ENCODE data around the gene ASCL2.

ASCL2 gene

DNA sequence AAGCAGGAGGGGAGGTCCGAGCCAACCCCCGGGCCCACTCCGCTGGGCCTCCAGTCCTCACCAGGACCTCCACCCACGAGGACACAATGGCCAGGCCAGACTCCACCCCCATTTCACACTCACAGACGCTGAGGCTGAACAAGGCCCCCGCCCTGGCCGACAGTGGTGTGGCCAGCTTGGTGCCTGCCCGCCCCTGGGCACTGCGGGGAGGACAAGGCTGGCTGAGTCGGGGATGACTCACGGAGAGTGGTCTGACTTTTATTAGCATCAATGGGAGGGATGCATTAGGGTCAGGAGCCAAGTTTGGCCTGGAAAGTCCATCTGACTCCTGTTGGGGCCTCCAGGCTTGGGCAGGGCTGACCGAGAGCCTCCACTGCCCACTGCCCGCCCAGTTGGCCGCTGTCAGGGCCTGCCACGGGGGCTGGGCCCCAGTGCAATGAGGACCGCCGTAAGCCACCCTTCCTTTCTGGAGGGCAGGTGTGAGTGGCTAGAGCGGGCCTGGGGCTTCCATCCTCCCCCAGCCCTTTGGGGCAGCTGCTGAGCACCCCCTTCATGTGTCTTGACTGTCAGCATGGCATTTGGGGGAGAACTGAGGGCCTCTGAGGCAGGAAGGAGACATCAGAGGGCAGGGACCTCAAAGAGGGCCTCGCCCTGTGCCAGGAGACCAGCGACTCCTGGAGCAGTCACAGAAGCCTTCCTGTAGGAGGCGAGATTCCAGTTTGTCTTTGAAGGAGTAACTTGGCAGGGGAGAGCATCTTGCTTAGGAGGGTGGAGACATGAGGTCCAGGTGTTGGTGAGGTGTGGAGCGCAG is 42.0 kb upstream of the ASCL2 start:
- no peaks in the 10 kb centered on the region for H3K36me3 Mint-ChIP-seq (ENCODE audit: low read depth)
- no peaks in the 10 kb centered on the region for H3K27me3 Mint-ChIP-seq (ENCODE audit: low read depth)
- H3K9me3 Mint-ChIP-seq: no peaks in the 10 kb centered on the region
- H3K27ac Mint-ChIP-seq: no peak overlapping the region
- H3K4me1 Mint-ChIP-seq (ENCODE audit: low read depth): no peaks in the 10 kb centered on the region
- DNase-seq (ENCODE audit: low spot score): no peak
- no peak overlapping the region for H3K4me3 Mint-ChIP-seq

- Mint-ChIP-seq H3K27ac (no peak overlapping the region), H3K36me3 (ENCODE audit: low read depth) (no peaks in the 10 kb centered on the region)
Observed at GRCh38 chr11:2311353-2312133, 41.2 kb upstream of the ASCL2 start.

DNA sequence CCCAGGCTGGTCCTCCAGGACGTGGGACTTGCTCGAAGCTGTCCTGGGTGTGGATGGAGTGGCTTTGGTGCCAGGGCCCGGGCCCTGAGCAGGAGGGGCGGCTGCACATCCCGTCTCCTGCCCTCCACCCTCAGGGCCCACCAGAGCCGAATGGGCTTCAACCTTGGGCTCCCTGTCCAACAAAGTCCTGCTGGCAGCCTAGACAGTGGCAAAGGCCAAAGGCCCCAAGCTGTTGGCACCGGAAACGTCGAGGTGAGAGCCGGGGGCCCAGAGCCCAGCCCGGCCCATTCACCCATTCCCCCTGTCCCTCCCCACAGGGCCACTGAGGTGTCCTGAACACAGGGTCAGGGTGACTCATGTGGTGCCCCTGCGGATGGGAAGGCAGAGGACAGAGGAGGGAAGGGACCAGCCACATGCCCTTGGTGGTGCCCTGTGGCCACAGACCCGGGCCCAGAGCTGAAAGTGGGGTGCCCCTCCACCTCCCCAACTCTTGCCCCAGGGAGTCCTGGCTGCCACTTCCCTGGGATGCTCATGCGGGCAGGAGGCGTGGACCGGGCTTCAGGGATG is 40.5 kb upstream of the ASCL2 start:
- Mint-ChIP-seq H3K36me3 (ENCODE audit: low read depth) (peaks cover 3% of the 10 kb centered on the region), H3K27ac (no peak overlapping the region), H3K9me3 (no peaks in the 10 kb centered on the region), H3K4me3 (no peak overlapping the region), H3K27me3 (ENCODE audit: low read depth) (no peaks in the 10 kb centered on the region), H3K4me1 (ENCODE audit: low read depth) (peaks cover 7% of the 10 kb centered on the region)
- DNase-seq (ENCODE audit: low spot score): no peak

More at GRCh38 chr11:2311353-2312133, 41.2 kb upstream of the ASCL2 start:
- Mint-ChIP-seq H3K9me3 (no peaks in the 10 kb centered on the region), H3K27me3 (ENCODE audit: low read depth) (no peaks in the 10 kb centered on the region), H3K4me3 (no peak overlapping the region), H3K4me1 (ENCODE audit: low read depth) (peaks cover under 1% of the 10 kb centered on the region)
- no peak for DNase-seq (ENCODE audit: low spot score)

DNA sequence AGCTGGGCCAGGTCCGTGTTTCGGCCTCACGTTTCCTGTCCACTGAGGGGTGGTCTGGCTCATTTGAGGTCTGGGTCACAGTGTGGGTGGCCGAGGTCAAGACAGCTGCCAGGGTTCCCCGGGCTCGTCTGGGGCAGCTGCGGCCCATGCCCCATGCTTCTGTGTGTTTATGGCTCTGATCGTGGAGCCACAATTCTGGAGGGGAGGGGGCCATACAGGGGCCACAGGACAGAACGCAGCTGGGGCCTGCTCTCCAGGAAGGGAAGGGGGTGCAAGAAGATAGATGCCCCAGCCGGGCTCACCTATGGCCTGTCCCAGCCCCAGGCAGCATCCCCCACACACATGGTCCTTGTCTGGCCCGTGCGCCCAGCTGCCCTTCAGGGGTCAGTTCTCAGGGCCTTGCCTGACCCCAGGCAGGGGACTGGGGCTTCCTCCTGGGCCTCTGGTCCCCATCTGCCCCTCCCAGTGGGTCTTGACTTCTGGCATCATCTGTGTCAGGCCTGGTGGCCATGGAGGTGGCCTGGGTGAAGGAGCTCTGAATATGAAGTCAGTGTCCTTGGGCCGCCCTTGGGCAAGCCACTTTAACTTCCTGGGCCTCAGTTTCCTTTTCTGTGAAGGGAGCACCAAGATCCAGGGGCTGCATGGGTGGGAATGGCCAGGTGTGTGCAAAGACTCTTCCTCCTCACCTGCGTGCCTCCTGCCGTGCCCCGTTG is 39.8 kb upstream of the ASCL2 start:
- Mint-ChIP-seq H3K36me3 (ENCODE audit: low read depth) (peaks cover 5% of the 10 kb centered on the region), H3K4me3 (no peak overlapping the region), H3K4me1 (ENCODE audit: low read depth) (peaks cover 11% of the 10 kb centered on the region), H3K27ac (no peak overlapping the region), H3K9me3 (no peaks in the 10 kb centered on the region), H3K27me3 (ENCODE audit: low read depth) (no peaks in the 10 kb centered on the region)
- DNase-seq (ENCODE audit: low spot score): no peak

DNA sequence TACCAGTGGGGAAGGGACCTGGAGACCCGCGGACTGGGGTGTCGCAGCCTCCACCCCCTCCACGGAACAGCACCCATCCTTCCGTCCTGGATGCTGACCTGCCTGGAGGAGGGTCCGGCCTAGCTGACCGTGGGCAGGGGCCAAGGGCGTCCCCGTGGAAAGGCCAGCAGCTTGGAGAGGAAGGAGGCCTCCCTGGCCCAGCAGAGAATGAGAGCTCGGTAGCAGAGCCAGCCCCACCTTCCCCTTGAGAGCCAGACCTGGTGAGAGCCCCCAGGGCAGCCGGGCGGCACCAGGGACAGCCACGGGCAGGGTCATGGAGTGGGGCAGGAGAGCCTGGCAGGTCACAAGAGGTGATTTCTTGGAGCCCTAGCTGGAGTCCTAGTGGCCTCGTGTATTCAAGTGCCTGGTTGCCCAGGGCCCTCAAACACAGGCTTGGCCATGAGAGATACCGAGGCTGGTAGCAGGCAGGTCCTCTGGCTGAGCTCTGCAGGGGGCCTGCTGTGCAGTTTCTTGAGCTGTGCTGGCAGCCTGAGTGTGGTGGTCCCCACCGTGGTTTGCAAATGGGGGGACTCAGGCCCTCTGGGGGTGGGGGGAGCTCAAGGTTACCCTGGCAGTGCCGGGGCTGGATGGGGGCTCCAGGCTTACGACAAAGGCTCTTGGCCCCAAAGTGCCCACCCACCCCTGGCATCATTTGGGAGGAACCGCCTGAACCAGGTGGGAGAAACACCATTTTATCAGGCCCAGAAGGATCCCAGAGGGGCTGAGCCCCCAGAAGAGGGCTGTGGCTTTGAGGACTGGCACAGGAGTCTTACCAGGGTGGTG is 39.1 kb upstream of the ASCL2 start:
- DNase-seq (ENCODE audit: low spot score): no peak
- Mint-ChIP-seq H3K4me3 (no peak overlapping the region), H3K27ac (no peak overlapping the region), H3K9me3 (no peaks in the 10 kb centered on the region), H3K36me3 (ENCODE audit: low read depth) (peaks cover 5% of the 10 kb centered on the region), H3K4me1 (ENCODE audit: low read depth) (peaks cover 11% of the 10 kb centered on the region), H3K27me3 (ENCODE audit: low read depth) (no peaks in the 10 kb centered on the region)

DNA sequence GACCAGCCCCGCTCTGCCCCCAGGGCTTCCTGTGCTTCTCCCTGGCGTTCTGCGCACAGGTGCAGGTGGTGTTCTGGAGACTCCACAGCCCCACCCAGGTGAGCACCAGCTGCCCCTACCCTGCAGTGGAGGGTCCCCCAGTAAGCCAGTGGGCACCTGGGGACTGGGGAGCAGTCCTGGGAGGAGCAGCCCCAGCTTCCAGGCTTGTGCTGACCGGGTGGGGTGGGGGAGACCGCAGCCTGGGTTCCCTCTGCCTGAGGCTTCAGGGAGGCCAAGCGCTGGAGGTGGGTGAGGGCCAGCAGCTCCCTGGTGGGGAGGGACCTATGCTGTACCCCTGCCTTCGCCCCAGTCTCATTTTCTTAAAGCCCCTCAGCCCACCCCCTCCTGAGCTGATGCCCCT is 38.3 kb upstream of the ASCL2 start:
- no peak for DNase-seq (ENCODE audit: low spot score)
- H3K36me3 Mint-ChIP-seq (ENCODE audit: low read depth): peaks cover 5% of the 10 kb centered on the region
- no peaks in the 10 kb centered on the region for H3K9me3 Mint-ChIP-seq
- no peak overlapping the region for H3K4me3 Mint-ChIP-seq
- peaks cover 11% of the 10 kb centered on the region for H3K4me1 Mint-ChIP-seq (ENCODE audit: low read depth)
- H3K27ac Mint-ChIP-seq: no peak overlapping the region
- H3K27me3 Mint-ChIP-seq (ENCODE audit: low read depth): no peaks in the 10 kb centered on the region

GRCh38 chr11:2307501-2308331 is 37.3 kb upstream of the ASCL2 start:
- Mint-ChIP-seq H3K4me3 (no peak overlapping the region), H3K27ac (no peak overlapping the region), H3K9me3 (no peaks in the 10 kb centered on the region), H3K4me1 (ENCODE audit: low read depth) (peaks cover 12% of the 10 kb centered on the region), H3K27me3 (ENCODE audit: low read depth) (no peaks in the 10 kb centered on the region), H3K36me3 (ENCODE audit: low read depth) (peaks cover 5% of the 10 kb centered on the region)
- no peak for DNase-seq (ENCODE audit: low spot score)

DNA sequence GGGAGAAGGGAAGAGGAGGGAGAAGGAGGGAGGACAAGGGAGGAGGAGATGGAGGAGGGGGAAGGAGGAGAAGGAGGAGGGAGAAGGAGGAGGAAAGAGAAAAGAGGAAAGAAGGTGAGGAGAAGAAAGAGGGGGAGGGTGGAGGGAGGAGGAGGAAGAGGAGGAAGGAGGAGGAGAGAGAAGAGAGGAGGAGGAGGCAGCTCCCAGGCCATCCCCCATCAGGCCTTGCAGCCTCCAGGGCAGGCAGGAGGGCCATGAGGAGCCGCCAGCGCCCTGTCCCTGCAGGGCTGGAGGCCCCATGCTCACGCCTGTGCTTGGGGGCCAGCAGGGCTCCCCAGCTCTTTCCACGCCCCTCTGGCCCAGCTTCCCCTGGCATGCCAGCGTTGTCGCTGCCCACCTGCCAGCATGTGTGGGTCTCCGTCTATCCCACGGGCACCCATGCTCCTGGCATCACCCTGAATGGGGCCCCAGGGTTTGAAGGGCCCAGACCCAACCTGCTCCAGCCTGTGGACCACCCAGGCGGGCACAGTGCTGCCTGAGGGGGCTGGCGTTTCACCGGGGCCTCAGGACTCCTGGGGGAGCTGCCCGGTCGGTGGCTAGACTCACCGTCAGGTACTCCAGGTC is 36.6 kb upstream of the ASCL2 start:
- no peak overlapping the region for H3K4me3 Mint-ChIP-seq
- no peak for DNase-seq (ENCODE audit: low spot score)
- peaks cover 13% of the 10 kb centered on the region for H3K4me1 Mint-ChIP-seq (ENCODE audit: low read depth)

DNA sequence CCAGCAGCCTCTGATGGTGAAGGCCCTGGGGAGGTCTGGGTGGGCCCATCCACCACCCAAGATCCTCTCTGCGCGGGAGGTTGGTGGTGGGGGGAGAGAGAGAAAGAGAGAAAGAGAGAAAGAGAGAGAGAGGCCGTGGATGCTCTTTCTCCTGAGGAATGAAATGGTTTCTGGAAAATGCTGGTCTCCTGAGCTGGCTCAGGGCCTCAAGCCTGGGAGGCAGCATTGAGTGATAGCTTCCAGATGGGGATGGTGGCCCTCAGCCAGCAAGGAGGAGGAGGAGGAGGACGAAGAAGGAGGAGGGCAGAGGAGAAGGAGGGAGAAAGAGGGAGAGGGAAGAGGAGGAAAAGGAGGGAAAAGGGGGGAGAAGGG is 36.0 kb upstream of the ASCL2 start:
- Mint-ChIP-seq H3K4me3 (peak overlapping the region; percentile 85), H3K27ac (peak overlapping the region; percentile 85), H3K27me3 (ENCODE audit: low read depth) (no peaks in the 10 kb centered on the region), H3K36me3 (ENCODE audit: low read depth) (peaks cover 9% of the 10 kb centered on the region), H3K4me1 (ENCODE audit: low read depth) (peaks cover 18% of the 10 kb centered on the region), H3K9me3 (no peaks in the 10 kb centered on the region)
- no peak for DNase-seq (ENCODE audit: low spot score)

More for the DNA sequence above, 36.6 kb upstream of the ASCL2 start:
- Mint-ChIP-seq H3K9me3 (no peaks in the 10 kb centered on the region), H3K27me3 (ENCODE audit: low read depth) (no peaks in the 10 kb centered on the region), H3K36me3 (ENCODE audit: low read depth) (peaks cover 5% of the 10 kb centered on the region), H3K27ac (no peak overlapping the region)

DNA sequence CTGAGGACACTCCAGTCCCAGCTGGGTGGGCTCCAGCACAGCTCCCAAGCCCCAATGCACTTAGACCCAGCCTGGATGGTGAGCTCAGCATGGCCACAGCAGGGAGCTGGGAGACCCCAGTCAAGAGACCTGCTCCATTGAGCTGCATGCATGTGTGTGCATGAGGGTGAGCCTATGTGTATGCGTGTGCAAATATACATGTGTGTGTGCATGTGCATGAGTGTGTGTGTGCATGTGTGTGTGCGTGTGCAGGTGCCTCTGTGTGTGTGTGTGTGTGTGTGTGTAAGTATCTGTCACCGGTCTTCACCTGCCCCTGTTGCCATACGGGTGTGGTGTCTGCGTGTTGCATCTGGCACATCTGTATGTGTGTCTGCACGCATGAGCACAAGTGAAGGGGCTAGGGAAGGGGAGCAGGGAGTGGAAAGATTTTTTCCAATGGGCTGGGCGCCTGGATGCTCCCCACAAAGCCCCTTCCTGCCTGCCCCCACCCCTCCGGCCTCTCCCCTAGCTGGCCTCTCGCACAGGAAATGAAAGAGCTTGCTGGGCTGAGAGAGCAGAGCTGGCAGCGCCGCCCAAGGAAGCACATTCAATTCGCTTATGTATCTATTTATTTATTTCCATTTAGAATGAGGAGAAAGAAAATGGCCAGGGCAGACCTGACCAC is 35.5 kb upstream of the ASCL2 start:
- H3K9me3 Mint-ChIP-seq: no peaks in the 10 kb centered on the region
- H3K27me3 Mint-ChIP-seq (ENCODE audit: low read depth): no peaks in the 10 kb centered on the region
- H3K27ac Mint-ChIP-seq: peak overlapping the region; percentile 85
- DNase-seq (ENCODE audit: low spot score): no peak
- H3K4me3 Mint-ChIP-seq: peak overlapping the region; percentile 85
- H3K4me1 Mint-ChIP-seq (ENCODE audit: low read depth): peaks cover 18% of the 10 kb centered on the region
- peaks cover 11% of the 10 kb centered on the region for H3K36me3 Mint-ChIP-seq (ENCODE audit: low read depth)

DNA sequence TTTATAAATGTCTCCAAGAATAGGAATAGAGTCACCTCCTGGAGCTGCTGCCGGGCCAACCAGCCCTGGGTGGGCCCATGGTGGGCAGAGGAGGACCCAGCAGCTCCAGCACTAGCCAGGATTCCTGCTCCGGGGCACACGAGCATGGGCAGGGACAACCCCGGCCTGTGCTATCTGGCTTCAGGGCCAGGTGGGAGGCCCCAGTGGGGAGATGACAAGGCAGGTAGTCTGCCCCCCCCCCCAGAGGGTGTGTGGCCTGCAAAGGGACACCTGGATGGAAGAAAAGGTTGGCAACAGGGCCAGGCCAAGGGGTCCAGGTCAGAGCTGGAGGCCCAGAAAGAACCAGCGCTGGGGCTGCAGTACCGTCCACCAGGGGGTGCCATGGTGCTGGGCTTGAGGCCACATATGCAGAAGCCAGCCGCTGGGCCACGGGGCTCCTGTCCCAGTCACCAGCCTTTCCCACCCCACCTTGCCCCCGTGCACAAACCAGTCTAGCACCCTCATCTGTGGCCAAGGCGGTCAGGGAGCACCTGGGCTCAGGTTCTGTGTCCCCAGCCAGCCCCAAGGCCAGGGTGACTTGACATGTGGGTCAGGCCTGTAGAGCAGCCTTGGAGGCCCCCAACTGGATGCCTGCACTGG is 34.9 kb upstream of the ASCL2 start:
- peak overlapping the region; percentile 52 for H3K27ac Mint-ChIP-seq
- peaks cover 11% of the 10 kb centered on the region for H3K36me3 Mint-ChIP-seq (ENCODE audit: low read depth)
- H3K4me1 Mint-ChIP-seq (ENCODE audit: low read depth): peaks cover 19% of the 10 kb centered on the region
- peak overlapping the region; percentile 85 for H3K4me3 Mint-ChIP-seq
- H3K27me3 Mint-ChIP-seq (ENCODE audit: low read depth): no peaks in the 10 kb centered on the region
- no peaks in the 10 kb centered on the region for H3K9me3 Mint-ChIP-seq
- DNase-seq (ENCODE audit: low spot score): peak; percentile 71
